HepG2 (cell line): ENCODE measurements around the gene PSENEN. TPM values are rescaled to one million over a fixed set of nuclear protein-coding genes. Genes with fewer than 3 reads are reported as not detected.

Experiments
- BCLAF1 ChIP-seq: fragments of 450-650 bp; IDR thresholded peaks from 2 replicates; pipeline ENCODE4 v1.6.1; 2017; ENCODE audit warnings: mild to moderate bottlenecking
- CEBPG ChIP-seq: IDR thresholded peaks from 2 replicates; pipeline ENCODE4 v1.6.1; 2016
- HNF4A ChIP-seq: sonication (generic); formaldehyde crosslinking; IDR thresholded peaks from 2 replicates; pipeline ENCODE4 v1.4.0; 2020; ENCODE audit warnings: missing genetic modification reagents
- ISL2 ChIP-seq: sonication (generic); formaldehyde crosslinking; IDR thresholded peaks from 2 replicates; pipeline ENCODE4 v1.5.0; 2020; ENCODE audit warnings: missing genetic modification reagents
- MXD1 ChIP-seq: sonication (generic); formaldehyde crosslinking; IDR thresholded peaks from 2 replicates; pipeline ENCODE4 v1.4.0; 2020; ENCODE audit warnings: mild to moderate bottlenecking, missing genetic modification reagents
- SETDB1 ChIP-seq: sonication (generic); formaldehyde crosslinking; IDR thresholded peaks from 2 replicates; pipeline ENCODE4 v1.5.1; 2020; ENCODE audit warnings: missing genetic modification reagents, mild to moderate bottlenecking, borderline replicate concordance
- TGIF2 ChIP-seq: IDR thresholded peaks from 2 replicates; pipeline ENCODE4 v1.6.1; 2016; ENCODE audit warnings: control low read depth, missing compliant biosample characterization
- U2AF1 ChIP-seq: fragments of 200-400 bp; formaldehyde crosslinking; optimal IDR thresholded peaks from 2 replicates; pipeline ENCODE3; 2017; ENCODE audit warnings: mild to moderate bottlenecking, low read depth, low read length
- ZNF260 ChIP-seq: sonication (generic); formaldehyde crosslinking; IDR thresholded peaks from 2 replicates; pipeline ENCODE4 v1.4.0; 2020; ENCODE audit warnings: missing genetic modification reagents, low read depth, mild to moderate bottlenecking, borderline replicate concordance
- ZNF567 ChIP-seq: sonication (generic); formaldehyde crosslinking; IDR thresholded peaks from 2 replicates; pipeline ENCODE4 v1.8.1; 2023; ENCODE audit warnings: mild to moderate bottlenecking, missing genetic modification reagents, borderline replicate concordance
- ZNF569 ChIP-seq: sonication (generic); formaldehyde crosslinking; IDR thresholded peaks from 2 replicates; pipeline ENCODE4 v1.5.0; 2020; ENCODE audit warnings: mild to moderate bottlenecking, missing genetic modification reagents, moderate library complexity, borderline replicate concordance
- ZNF670 ChIP-seq: sonication (generic); formaldehyde crosslinking; IDR thresholded peaks from 2 replicates; pipeline ENCODE4 v1.8.0; 2022; ENCODE audit warnings: mild to moderate bottlenecking, missing genetic modification reagents, borderline replicate concordance
- ZUFSP ChIP-seq: sonication (generic); formaldehyde crosslinking; IDR thresholded peaks from 2 replicates; pipeline ENCODE4 v1.9.0; 2021; ENCODE audit warnings: missing genetic modification reagents, mild to moderate bottlenecking, borderline replicate concordance
- polyA plus RNA-seq, 8 experiments: library from polyadenylated mRNA; depleted of rRNA in 3 of 8; stranded (reverse) in 7 of 8; unstranded in 1 of 8; fragments of >200 nt; fragmentation: Illumina TruSeq in 4 of 8; extraction: Trizol in 4 of 8; gene quantifications; 2 replicates each; pipeline versions ENCODE4 v1.2.1 to v1.2.3, GENCODE V29; 2011 to 2016; ENCODE audit warnings: low read depth in 4 of 8, missing spikeins in 1 of 8, mixed read lengths in 1 of 8; ENCODE audit not compliant: insufficient read depth in 1 of 8
- total RNA-seq, 5 experiments: library from RNA; depleted of rRNA; stranded (reverse); fragments of >200 nt; fragmentation: Illumina TruSeq; extraction: Trizol; gene quantifications; 2 replicates each; pipeline ENCODE4 v1.2.3, GENCODE V29; 2016; ENCODE audit warnings: low read depth in 1 of 5
- TF ChIP-seq, protein P1 (sequence below), 2 experiments: fragments of 450-650 bp in 1 of 2; sonication (generic) in 1 of 2; formaldehyde crosslinking in 1 of 2; IDR thresholded peaks; 2 replicates each; pipeline versions ENCODE4 v1.6.1 to v1.8.0; 2016 to 2022; ENCODE audit warnings: antibody characterized with exemption in 1 of 2, mild to moderate bottlenecking in 1 of 2, missing genetic modification reagents in 1 of 2

PSENEN gene
- total and polyA plus RNA-seq, 2 of the 13 experiments (the other 11 are each of a cell fraction or from before 2014, with no cell fraction given) = 16.9 to 34.2 TPM

GRCh38 chr19:35702223-35703012 is 43.0 kb upstream of the PSENEN start (continued):
- TF ChIP-seq, protein P1, sequence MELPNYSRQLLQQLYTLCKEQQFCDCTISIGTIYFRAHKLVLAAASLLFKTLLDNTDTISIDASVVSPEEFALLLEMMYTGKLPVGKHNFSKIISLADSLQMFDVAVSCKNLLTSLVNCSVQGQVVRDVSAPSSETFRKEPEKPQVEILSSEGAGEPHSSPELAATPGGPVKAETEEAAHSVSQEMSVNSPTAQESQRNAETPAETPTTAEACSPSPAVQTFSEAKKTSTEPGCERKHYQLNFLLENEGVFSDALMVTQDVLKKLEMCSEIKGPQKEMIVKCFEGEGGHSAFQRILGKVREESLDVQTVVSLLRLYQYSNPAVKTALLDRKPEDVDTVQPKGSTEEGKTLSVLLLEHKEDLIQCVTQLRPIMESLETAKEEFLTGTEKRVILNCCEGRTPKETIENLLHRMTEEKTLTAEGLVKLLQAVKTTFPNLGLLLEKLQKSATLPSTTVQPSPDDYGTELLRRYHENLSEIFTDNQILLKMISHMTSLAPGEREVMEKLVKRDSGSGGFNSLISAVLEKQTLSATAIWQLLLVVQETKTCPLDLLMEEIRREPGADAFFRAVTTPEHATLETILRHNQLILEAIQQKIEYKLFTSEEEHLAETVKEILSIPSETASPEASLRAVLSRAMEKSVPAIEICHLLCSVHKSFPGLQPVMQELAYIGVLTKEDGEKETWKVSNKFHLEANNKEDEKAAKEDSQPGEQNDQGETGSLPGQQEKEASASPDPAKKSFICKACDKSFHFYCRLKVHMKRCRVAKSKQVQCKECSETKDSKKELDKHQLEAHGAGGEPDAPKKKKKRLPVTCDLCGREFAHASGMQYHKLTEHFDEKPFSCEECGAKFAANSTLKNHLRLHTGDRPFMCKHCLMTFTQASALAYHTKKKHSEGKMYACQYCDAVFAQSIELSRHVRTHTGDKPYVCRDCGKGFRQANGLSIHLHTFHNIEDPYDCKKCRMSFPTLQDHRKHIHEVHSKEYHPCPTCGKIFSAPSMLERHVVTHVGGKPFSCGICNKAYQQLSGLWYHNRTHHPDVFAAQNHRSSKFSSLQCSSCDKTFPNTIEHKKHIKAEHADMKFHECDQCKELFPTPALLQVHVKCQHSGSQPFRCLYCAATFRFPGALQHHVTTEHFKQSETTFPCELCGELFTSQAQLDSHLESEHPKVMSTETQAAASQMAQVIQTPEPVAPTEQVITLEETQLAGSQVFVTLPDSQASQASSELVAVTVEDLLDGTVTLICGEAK (IDR thresholded peaks at IDR 0.05) = no peak
- TF ChIP-seq, protein P1 (CRISPR knock-in tag; IDR thresholded peaks at IDR 0.05) = no peak
- TF ChIP-seq BCLAF1 (no peak), U2AF1 (no peak), ZNF670 (no peak), ZNF567 (CRISPR knock-in tag) (no peak), HNF4A (no peak), TGIF2 (CRISPR knock-in tag) (no peak), ZUFSP (CRISPR knock-in tag) (no peak), ZNF569 (CRISPR knock-in tag) (no peak), ISL2 (no peak), CEBPG (CRISPR knock-in tag) (0 out of 2 replicates have a peak, but pooled peaks have one; percentile 4), MXD1 (peak; percentile 42; the same call in 1 of the 2 replicates), SETDB1 (no peak), ZNF260 (CRISPR knock-in tag) (no peak)
